Measurements from ENCODE around the gene SCAMP1.

SCAMP1 gene

DNA sequence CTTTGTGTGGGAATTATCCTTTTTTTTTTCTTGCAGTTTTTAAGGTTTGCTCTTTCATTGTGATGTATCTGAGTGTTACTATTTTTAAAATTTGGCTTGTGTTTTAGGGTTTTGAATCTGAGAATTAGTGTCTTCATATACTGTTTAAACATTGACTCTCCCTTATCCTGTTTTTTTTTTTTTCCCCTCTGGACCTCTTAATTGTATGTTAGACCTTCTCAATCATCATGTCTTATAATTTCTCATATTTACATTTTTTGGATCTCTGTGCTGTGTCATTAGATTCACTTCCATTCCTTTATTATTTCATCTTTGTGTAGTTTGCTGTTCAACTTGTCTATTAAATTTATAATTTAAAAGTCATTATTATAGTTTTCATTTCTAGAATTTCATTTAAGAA, 47.0 kb downstream of the SCAMP1 start:
- no peak for DNase-seq (ENCODE audit: extremely low read depth, low read depth)
- TF ChIP-seq CTCF (IDR thresholded peaks at IDR 0.05; ENCODE audit: low read depth, low read length) = no peak

- no peak for TF ChIP-seq CTCF (IDR thresholded peaks at IDR 0.05; ENCODE audit: low read depth, low read length)
- no peak for DNase-seq (ENCODE audit: extremely low read depth, low read depth)
Observed at GRCh38 chr5:78411586-78411985, 51.2 kb downstream of the SCAMP1 start.

GRCh38 chr5:78416677-78417425, 56.4 kb downstream of the SCAMP1 start:
- no peak for TF ChIP-seq CTCF (IDR thresholded peaks at IDR 0.05; ENCODE audit: low read depth, low read length)
- DNase-seq (ENCODE audit: extremely low read depth, low read depth) = no peak

- no peak for TF ChIP-seq CTCF (IDR thresholded peaks at IDR 0.05; ENCODE audit: low read depth, low read length)
- no peak for DNase-seq (ENCODE audit: extremely low read depth, low read depth)
Observed at GRCh38 chr5:78419396-78419795, 59.0 kb downstream of the SCAMP1 start.

GRCh38 chr5:78420548-78420947, 60.1 kb downstream of the SCAMP1 start:
- no peak for TF ChIP-seq CTCF (IDR thresholded peaks at IDR 0.05; ENCODE audit: low read depth, low read length)
- DNase-seq (ENCODE audit: extremely low read depth, low read depth) = no peak

- no peak for DNase-seq (ENCODE audit: extremely low read depth, low read depth)
- no peak for TF ChIP-seq CTCF (IDR thresholded peaks at IDR 0.05; ENCODE audit: low read depth, low read length)
Observed at GRCh38 chr5:78424665-78425064, 64.2 kb downstream of the SCAMP1 start.

DNA sequence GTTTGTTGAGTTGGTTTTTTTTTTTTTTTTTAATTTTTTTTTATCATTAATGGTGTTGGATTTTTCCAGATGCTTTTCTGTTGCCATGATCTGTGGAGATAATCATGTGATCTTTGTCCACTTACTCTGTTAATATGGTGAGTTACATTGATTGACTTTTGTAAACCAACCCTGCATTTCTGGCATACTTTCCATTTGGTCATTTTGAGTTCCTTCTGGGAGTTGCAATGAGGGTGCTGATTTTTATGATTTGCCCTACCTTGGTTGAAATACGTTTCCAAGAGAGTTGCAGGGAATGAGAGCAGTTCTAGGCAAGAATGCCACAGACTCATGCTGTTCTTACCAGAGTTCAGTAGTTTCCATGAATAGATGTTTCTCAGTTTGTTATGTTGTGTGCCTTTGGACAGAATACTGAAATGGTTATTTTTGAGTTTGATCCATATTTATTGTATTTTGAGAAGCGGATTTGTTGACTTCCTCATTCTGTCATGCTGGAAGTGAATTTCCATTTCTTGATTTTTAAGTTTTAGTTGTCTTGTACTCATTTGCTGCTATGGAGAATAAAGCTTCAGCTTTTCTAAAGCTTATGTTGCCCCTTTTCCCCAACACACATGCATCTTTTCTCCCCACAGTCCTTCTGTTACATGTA, 69.0 kb downstream of the SCAMP1 start:
- no peak for DNase-seq (ENCODE audit: extremely low read depth, low read depth)
- no peak for TF ChIP-seq CTCF (IDR thresholded peaks at IDR 0.05; ENCODE audit: low read depth, low read length)

All from AG09319 (cell line).